Occipital lobe (tissue), 2 donors: Measurements from ENCODE around the gene ASB18. TPM values are rescaled to one million over a fixed set of nuclear protein-coding genes. Genes with fewer than 3 reads are reported as not detected.
"Not testable (repeated sequence)": the region's sequence is repeated elsewhere in the genome, so short reads cannot be mapped to it uniquely, and the experiment has no call there.

ENCODE experiments used
- DNase-seq: peaks from one replicate; lab custom pipeline; 2025; lab: John Stamatoyannopoulos, UW
- total RNA-seq: library from RNA; depleted of rRNA; stranded (reverse); fragments of >200 nt; gene quantifications from one replicate; pipeline ENCODE4 v1.2.3, GENCODE V29; 2014

Gene ASB18
- total RNA-seq: 0.78 TPM

DNA sequence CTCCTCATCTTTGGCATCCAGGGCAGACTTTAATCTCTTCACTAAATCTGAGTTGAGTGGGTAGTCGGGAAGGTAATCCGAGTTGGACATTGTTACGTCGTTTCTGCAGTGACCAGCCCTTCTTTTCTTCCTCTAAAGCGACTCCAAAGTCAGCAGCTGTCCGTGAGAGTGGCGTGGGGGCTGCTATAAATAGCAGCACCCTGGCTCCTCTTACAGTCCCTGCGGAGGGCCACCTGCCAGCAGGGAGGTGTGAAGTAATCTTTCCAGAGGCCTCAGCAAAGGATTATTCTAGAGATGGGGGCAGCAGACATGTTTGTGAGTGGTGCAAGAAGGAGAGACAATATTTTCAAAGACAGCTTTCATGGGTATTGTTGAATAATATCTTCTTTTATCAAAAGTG, at the start of gene ASB18:
ASB18 (minus strand) TSS at position 151 of the 400 bp plus-strand sequence; CDS start at position 90, 61 bp downstream.
- DNase-seq: no peak

GRCh38 chr2:236311286-236311685, 47.1 kb upstream of the ASB18 start:
- DNase-seq: no peak

GRCh38 chr2:236309669-236310029, 45.4 kb upstream of the ASB18 start:
- no peak for DNase-seq

- no peak for DNase-seq
Observed at GRCh38 chr2:236308855-236309668, 44.9 kb upstream of the ASB18 start.

DNA sequence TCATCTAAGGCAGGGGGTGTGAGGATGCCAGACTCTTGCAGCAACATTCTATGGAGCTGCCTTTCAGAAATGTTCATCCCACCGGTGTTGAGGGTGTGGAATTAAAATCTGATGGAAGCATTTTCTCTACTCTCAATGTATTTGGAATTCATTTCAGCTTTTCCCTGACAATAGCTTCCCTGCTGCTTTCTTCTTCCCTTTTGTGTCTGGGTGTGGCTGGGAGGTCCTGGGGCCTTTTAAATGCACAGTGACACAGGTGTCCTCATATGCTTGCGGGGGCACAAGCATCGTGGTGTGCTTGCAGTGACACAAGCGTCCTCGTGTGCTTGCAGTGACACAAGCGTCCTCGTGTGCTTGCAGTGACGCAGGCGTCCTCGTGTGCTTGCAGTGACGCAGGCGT, 43.4 kb upstream of the ASB18 start:
- no peak for DNase-seq

- DNase-seq: no peak
Observed at GRCh38 chr2:236306825-236307540, 42.8 kb upstream of the ASB18 start.

- DNase-seq: no peak
Observed at GRCh38 chr2:236305964-236306605, 41.9 kb upstream of the ASB18 start.

- DNase-seq: no peak
Observed at GRCh38 chr2:236305531-236305930, 41.3 kb upstream of the ASB18 start.

DNA sequence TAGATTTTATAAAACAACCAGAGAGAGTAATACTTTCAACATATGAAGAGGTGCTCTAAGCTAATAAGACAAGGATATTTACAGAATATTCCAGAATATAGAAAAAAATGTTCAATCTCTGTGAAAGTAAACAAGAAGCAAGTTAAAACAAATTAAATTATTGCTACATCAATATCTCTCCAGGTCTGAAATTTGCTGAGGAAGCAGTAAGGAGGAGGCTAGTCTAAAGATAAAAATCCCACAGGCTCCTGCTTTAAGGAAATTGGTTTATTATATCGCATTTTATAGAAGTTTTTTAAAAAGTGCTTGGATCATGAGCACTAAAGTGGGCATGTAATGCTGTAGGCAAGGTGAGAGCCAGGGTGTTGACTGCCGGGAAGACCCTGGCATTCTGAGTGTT, 39.7 kb upstream of the ASB18 start:
- no peak for DNase-seq

DNA sequence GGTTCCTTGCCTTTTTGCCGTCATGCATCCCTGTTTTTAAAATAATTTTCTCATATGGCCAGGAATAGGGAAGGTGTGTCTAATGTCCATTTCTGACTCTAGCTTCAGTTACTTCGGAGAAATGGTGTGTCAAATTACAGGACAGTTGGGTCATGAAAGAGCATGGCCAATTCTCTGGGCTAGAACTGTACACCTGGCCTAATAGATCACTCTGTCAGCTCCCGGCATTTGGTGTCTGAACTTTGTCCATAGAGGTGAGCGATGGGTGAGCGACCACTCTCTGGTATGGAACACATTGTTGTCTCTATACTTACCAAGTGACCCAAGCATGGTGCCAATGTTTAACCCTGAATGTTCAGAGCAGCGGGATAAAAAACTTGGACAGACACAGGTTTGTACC, 38.3 kb upstream of the ASB18 start:
- DNase-seq: no peak

GRCh38 chr2:236298924-236299475, 34.8 kb upstream of the ASB18 start:
- no peak for DNase-seq

- no peak for DNase-seq
Observed at GRCh38 chr2:236295481-236295880, 31.3 kb upstream of the ASB18 start.

DNA sequence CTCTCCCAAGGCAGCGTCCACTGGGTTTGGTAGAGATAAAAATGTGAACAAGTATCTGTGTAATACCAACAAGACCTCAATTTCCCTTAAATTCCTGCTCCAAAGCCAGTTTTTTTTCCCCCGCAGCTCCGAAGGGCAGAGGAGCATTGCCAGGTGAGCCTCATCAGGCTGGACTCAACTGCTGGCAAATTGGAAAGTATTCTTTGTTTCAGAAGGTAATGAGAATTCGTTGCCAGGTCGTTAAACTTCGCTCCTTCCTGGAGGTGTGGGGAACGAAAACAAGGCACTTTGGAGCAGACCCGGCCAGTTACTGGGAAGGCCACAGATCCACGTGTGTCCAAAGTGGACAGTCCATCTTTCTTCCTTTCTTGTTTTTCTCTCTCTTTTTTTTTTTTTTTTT, 30.4 kb upstream of the ASB18 start:
- DNase-seq: no peak

DNA sequence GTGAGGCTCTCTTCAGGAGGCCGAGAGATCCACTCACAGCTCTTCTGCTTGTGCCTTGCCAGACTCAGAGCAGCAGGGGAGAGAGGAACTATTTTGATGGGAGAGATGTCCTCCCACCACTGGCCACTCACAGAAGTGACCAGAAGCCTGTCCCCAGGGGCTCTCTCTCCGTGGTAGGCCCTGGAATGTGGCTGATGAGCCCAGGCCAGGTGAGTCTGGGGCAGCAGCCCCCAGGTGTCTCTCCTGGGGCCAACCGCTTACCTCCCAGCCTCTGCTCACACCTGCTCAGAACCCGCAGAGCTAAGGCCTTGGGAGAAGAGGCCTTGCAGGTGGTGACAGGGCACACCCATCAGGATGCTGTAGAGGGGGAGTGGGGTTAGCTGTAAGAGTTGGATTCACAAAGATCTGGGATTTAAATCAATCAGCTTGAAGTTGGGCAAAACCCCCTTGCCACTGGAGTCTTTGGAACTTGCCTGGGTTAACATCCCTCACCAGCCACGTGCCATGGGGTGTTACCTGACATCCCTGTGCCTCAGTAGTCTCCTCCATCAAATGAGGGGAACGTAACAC, 29.1 kb upstream of the ASB18 start:
- no peak for DNase-seq

DNA sequence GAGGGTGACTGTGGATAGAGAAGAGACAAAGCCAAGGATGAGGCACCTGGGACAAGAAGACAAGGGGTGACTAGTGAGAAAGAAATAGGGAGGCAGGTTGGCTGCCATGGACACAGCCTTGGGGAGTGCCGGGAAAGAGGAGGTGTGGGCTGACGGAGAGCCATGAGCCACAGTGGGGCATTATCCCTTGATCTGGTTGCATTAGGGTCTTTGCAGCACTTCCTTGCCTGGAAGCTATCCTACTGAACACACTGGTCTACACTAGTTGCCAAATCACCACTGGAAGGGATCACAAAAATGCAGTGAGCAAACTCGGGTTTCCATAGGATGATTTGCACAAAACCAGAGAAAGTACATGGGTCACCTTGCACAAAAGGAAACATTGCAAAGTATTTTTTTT, 27.7 kb upstream of the ASB18 start:
- DNase-seq: no peak

- DNase-seq: no peak
Observed at GRCh38 chr2:236291476-236291875, 27.3 kb upstream of the ASB18 start.

DNA sequence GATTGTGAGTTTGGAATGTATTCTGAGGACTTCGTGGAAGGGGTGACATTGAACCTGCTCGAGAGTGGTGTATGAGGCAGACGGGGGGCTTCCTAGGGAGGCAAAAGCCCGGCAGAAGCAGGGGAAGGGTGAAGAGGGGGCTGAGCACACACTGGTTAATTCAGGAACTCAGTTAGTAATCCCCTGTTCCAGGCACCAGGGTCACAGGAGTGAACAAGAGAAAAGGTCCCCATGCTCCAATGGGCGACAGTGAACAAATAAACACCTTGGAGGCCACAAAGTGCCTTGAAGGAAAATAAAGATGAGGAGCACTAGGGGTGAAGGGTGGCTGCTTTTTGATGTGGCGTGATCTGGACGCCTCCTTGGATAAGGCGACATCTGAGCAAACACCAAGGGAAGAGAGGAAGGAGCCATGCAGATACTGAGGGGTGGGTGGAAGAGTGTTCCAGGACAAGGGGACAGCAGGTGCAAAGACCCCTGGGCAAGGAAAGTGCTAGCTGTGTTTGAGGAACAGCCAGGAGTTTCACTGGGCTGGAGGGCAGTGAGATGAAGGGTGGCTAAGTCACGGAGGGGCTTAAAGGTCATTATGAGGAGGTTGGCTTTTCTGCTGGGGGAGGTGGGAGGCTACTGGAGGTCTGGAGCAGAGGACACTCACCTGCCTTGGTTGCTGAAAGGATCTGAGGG, 26.7 kb upstream of the ASB18 start:
- DNase-seq: no peak

DNA sequence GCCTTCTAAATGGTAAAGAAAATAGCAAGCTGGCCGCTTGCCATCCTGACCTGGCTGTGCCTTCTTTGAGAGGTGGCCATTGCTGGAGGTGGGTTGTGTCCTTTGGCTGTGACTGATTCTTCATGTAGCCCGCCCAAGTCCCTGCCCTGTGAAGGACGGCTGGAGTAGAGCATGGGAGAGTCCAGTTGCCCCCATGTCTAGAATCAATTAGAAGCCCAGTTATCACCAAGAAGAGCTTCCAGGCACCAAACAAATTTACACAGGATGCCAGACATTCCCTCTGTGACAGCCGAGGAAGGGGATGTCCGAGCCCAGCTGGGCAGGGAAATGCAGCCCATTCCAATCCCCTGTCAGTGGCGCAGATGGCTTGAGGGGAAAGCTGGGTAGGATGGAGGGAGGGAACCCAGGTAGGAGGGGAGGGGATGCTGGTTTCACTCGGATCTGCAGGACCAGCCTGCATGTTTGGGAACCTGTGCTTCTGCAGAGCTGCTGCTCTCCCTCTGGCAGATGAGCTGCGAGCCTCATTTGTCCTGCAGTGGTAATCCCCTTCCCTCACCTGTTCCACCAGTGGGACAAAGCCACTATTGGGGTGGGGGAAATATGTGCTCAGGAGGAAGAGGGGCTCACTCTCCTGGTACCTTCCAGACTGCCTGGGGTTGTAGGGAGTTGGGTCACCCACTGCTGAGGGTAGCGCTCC, 25.7 kb upstream of the ASB18 start:
- no peak for DNase-seq

DNA sequence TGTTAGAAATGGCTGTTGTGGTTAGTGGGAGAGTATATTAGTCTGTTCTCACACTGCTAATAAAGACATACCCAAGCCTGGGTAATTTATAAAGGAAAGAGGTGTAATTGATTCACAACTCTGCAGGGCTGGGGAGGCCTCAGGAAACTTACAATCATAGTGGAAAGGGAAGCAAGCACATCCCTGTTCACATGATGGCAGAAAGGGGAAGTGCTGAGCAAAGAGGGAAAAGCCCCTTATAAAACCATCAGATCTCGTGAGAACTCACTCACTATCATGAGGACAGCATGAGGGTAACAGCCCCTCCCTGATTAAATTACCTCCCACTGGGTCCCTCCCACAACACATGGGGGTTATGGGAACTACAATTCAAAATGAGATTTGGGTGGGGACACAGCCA, 24.2 kb upstream of the ASB18 start:
- not testable (repeated sequence) for DNase-seq

- DNase-seq: no peak
Observed at GRCh38 chr2:236287656-236288055, 23.4 kb upstream of the ASB18 start.
